ENCODE measurements around the gene SLC9C2.
"Not testable (repeated sequence)": the region's sequence is repeated elsewhere in the genome, so short reads cannot be mapped to it uniquely, and the experiment has no call there.

SLC9C2 gene

DNA sequence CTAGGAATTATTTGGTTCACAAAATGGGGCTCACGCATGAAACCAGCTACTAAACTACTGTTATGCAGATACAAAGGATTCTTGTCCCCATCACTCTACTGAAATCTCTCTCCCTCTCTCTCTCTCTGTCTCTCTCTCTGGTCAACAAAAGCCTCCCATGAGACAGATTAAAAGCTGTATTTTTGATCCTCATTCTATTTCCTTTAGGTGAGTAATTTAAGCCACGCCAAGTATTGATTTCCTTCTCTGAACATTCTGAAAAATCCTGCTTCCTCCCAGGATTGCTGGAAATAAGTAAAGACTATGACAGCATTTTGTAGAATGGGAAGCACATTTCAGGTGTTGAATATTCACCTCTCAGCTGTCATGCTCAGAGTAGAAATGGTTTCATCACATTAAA, 82.1 kb downstream of the SLC9C2 start:
- DNase-seq, result no peak

DNA sequence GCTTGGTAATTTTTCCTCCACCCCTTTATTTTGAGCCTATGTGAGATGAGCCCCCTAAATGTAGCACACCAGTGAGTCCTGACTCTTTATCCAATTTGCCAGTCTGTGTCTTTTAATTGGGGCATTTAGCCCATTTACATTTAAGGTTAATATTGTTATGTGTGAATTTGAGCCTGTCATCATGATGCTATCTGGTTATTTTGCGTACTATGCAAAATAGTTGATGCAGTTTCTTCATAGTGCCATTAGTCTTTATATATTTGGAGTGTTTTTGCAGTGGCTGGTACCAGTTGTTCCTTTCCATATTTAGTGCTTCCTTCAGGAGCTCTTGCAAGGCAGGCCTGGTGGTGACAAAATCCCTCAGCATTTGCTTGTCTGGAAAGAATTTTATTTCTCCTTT, 88.4 kb downstream of the SLC9C2 start:
- not testable (repeated sequence) for DNase-seq

DNA sequence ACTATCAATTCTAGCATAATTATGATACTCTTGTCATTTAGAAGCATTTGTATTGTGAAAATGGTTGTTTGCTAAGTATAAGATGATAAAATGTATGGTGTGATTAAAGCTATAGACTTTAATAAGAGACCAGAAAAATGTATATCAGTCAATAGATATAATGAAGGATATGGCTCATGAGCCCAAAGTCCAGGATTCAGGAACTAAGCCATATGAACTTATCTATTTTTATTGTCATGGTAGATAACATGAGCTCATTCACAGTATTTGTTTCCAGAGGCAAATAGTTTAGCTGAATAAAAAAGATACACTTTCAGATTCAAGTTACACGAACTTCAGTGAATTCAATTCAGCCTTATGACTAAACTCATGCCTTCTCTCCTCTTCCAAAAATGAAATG, 93.1 kb downstream of the SLC9C2 start:
- DNase-seq, result no peak

DNA sequence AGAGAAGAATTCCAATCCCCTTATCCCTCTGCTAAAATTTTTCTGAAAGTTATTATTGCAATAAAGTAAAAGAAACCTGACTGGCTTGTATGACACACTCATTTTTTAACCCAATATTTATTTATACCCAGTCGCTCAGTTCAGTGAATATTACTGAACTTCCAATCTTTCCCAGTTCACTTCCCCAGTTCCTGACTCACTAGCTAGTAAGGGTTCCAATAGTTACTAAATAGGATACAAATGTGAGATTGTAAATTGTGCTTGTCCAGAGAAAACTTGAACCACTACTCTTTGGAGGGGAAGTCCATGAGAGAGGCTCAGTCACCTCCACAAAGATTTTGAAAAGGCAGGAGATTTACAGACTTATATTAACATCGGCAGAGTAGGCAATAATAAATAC, 94.3 kb downstream of the SLC9C2 start:
- DNase-seq, result no peak

DNA sequence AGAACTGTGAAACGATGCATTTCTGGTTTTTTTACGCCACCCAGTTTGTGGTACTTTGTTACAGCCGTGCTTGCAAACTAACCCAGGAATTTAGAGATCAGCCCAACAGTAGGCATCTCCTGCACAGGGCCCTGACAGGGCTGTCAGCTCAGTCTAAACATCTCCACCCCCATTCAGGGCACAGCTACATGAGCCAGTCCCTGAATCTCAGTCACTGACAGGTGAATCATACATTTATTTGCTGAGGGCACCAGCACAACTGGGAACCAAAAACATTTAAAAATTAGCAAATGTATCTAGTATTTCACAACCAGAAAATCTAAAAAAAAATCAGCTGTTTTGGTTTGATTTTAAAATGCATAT, 95.0 kb downstream of the SLC9C2 start:
- DNase-seq, result no peak

DNA sequence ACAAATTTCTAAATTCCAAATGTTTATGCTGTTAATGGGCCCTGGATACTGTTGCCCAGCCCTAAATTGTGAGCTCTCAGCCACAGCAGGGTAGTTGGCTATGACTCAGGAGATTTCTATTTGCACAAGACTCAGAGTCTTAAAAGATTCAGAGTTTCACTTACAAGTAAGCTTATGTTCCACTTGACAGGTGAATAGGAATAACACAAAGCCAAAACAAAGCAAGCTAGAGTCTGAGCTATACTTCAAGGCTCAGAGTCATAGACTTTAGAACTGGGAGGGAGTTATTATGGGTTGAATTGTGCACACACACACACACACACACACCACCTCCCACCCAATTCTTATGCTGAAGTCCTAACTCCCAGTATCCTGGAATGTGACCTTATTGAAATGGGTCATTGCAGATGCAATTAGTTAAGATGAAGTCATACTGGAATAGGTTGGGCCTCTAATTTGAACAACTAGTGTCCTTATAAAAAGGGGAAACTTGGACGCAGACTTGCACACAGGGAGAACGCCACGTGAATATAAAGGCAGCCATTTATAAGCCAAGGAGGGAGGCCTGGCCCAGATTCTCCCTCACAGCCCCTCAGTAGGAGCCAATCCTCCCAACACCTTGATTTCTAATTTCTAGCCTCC, 95.5 kb downstream of the SLC9C2 start:
- no peak for DNase-seq

DNA sequence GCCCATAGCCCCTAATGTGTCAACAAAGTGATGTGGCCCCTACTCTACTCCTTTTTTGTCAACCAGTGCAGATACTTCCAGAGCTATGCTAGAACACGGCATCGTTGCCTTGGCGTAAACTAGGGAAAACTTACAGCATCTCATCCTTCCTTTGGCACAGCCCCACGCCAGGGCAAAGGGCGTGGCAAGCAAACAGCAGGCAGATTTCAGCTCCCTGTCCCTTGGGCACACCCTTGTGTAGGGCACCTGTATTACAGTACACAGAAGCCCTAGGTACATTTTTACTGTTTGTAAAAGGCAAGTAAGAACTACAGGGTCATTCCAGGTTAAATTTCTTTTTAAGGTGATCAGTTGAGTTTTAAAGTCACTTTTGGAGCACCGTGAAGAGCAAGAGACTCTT, 96.4 kb downstream of the SLC9C2 start:
- no peak for DNase-seq

DNA sequence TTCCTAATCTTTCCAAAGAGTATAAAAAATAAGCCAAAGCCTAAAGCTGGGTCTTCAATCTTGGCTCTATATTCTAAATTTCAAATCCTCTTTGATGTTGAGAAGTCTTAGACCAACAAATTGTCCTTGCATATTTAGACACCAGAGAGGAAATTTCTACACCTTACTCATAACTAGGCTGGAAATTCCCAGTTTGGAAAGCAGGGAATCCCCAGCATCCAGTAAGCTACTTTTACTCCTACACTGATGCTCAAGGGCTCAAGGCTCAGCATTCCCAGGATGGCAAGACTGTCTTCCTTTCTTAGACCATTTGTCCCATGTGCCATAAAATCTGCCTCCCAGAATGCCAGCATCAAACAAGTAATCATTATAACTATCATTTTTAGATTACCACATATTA, 97.5 kb downstream of the SLC9C2 start:
- DNase-seq, result no peak

DNA sequence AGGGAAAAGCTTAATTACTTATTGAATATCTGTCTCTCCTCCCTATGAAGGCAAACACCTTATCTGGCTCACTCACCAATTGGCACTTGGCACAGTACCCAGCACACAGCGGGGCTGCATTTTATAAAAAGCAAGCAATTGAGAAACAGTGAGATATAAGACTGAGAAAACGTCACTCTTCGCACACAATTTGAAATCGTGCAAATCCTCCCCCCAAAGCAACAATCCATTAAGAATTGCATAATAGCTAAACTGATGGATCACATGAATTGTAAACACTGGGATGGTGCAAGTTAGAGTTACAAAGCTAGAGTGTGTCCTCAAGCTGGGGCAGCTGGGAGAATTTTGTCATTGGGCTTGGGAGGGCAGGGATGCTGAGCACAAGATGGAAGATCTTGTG, 98.6 kb downstream of the SLC9C2 start:
- DNase-seq, result no peak

DNA sequence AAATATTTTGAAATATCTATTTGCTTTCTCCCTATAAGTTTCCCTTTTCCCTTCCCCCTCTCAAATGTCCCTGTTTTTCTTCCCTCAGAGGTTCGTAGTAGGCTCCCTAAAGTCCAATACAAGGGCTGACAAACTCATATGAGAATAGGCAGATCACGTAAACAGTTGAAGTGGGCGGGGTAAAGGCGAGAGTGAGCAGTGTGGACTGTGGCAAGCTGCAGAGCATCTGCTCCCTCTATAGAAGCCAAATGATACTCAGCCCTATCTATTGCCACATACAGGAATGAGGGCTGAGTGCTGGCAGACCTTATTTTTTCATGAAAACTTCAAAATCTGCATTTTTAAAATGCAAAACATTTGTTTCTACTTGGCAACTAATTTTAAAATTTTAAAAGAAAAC, 99.5 kb downstream of the SLC9C2 start:
- DNase-seq, result no peak

DNA sequence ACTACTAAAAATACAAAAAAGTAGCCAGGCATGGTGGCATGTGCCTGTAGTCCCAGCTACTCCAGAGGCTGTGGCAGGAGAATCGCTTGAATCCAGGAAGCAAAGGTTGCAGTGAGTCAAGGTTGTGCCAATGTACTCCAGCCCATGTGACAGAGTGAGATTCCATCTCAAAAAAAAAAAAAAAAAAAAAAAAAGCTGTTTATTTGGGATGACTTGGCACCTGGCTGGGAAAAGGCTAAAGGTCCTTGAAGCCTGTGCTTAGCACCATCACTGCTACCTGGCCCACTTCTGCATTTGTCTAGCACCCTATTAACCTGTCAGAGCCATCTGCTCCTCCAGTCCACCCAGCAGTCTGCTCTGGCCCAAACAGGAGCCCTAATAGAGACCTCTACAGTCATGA, 100.8 kb downstream of the SLC9C2 start:
- DNase-seq, result no peak

DNA sequence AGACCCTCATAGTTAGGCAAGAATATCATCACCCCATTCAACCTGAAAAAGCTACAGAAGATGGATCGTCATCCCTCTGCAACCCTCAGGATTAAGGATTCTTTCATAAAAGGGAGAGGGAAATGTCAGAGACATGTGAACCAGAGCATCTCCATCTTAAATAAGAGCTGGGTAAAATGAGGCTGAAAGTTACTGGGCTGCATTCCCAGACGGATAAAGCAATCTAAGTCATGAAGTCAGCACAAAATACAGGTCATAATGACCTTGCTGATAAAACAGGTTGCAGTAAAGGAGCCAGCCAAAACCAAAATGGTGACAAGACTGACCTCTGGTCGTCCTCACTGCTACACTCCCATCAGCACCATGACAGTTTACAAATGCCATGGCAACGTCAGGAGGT, 103.1 kb downstream of the SLC9C2 start:
- no peak for DNase-seq

DNA sequence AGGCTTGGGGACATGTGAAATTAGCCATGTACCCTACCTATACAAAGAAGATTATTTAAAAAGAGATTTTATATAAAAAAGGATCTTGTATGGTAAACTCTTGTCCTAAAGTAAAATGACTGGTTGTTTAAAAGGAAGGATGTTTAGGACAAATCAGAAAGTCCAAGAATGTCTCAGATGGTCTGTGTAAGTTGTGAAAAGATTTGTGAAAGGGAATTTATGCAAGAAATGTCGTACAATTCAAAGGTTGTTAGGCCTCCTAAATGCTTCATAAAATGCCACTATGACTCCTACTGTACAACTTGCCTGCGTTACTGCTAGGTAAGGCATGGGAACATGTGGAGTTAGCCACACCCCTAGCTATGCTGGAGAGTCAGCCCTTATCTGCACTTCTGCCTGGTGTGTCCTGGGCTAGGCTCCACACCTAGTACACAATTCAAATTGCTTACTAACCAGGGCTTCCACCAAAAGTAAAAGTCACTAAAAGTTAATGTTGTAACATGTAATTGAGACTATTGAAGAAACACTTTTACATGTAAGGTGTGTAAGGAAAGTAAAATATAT, 106.0 kb downstream of the SLC9C2 start:
- no peak for DNase-seq

DNA sequence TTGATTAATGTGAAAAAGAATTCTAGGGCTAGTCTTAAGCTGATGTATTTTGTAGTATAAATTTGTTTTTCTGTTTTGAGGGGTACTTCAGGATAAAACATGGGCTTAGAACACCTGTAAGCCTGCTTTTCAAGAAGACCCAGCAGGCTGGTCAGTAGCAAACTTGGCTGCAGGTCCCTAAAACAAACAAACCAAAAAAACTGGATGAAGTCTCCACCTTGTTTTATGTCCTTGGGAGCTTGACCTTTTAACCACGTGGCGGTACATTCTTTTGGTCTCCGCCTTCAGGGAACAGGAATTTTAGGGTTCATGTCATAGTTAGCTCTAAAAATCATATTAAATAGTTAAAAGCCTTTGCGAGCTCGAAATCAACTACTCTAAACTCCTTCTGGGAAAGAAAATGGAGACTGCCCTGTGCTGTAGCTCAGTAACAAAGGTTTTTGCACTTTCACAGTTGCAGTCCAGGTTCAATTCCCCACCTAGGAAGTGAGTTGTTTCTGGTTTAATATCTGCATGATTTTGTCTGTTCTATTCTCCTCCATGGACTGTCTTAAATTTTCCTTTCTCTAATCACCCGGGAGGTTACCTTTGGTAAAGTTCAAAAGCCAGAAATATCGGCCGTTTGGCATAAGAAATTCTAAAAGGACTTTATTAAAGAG, 107.1 kb downstream of the SLC9C2 start:
- no peak for DNase-seq

DNA sequence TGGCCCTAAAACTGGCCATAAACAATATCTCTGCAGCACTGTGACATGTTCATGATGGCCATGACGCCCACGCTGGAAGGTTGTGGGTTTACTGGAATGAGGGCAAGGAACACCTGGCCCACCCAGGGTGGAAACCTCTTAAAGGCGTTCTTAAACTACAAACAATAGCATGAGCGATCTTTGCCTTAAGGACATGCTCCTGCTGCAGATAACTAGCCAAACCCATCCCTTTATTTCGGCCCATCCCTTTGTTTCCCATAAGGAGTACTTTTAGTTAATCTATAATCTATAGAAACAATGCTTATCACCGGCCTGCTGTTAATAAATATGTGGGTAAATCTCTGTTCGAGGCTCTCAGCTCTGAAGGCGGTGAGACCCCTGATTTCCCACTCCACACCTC, 109.7 kb downstream of the SLC9C2 start:
- not testable (repeated sequence) for DNase-seq

DNA sequence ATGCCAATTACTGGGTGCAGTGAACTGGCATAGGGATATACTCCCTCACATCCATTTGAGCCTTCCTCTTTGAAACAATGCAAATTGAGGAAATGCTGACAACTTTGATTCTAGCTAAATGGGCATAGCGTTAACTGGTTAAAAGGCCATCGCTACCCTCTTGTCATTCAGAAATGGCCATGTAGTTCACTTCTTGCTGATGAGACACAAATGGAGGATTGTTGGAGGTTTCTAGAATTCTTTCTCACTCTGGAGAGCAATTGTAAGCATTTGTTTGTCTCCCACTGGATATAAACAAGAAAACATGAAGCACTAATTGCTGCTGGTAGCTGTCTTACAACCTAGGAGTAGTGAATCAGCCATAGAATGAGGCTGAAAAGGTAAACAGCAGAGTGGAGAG, 111.4 kb downstream of the SLC9C2 start:
- no peak for DNase-seq

DNA sequence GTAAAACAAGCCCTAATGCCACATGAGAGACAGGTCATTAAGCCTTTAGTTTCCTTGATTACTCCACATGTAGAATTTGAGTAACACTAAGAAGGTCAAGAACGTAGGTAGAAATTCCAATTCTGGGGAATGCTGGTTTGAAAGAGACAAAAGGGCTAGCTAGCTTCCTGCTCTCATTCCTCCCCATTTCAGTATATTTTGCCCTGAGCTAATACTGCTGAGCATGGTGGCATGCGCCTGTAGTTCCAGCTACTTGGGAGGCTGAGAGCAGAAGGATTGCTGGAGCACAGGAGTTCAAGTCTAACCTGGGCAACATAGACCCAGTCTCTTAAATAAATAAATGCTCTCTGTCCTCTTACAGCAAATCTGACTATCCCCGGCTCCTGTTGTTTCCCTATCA, 112.9 kb downstream of the SLC9C2 start:
- DNase-seq, result no peak

DNA sequence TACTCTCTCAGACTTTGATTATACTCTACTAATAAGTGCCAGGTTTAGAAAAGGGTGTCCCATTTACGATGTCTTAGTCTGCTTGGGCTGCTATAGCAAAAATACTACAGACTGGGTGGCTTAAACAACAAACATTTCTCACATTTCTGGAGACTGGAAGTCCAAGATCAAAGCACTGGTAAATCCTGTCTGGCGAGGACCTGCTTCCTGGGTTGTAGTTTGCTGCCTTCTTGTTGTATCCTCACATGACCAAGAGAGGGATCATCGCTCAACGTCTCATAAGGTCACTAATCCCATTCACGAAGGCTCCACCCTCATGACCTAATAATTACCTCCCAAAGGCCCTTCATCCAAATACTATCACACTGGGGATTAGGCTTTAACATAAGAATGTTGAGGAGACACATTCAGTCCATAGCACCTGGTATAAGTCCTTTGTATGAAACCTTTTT, 113.7 kb downstream of the SLC9C2 start:
- DNase-seq, result no peak

DNA sequence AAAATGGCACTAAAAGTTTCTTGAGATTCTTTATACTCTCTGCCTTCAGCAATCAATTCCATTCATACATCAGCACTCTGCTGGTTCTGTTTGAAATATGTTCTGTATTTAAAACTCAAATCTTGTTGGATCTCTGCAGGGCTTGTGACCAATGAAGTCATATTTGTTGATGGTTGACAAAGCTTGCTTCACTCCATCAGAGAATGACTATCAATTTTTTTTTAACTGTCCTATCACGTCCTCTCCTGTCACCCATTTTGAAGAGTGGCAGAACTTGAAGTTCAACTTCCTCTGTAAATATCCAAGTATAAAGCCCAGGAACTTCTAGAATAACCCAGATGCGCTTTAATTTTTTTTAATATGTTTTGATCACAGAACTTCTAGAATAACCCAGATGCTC, 114.9 kb downstream of the SLC9C2 start:
- no peak for DNase-seq

DNA sequence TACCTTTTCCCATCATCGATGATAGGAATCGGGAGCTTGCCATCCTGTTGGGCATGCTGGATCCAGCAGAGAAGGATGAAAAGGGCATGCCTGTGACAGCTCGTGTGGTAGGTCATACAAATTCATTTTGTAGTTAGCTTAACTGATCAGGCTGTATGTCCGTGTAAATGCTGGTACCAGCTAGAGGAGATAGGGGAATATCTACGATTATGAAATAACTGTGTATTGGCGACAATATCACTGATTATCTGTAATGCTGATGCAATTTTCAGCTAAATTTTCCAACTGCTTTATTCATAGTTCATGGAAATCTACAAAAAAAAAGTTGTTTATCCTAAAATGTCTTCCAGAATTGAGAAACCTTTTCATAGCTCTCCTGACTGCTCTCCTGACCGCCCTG, 117.5 kb downstream of the SLC9C2 start:
- DNase-seq, result no peak

DNA sequence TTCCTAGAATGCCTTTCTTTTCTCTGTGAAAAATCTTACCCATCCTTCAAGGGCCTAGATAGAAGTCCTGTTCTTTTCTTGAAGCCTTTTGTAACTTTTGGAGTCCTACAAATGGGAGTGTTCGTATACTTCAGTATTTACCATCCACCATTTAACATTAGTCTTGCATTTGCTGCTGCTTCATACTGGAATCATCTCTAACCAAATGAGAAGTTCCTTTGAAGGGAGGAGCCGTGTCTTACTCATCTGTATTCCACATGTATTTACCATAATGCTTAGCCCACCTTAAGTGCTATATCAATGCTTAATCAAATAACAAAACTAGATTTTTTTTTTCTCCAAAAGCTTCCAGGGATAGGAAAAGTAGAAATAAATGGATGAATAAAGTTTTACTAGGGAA, 118.6 kb downstream of the SLC9C2 start:
- DNase-seq, result no peak

DNA sequence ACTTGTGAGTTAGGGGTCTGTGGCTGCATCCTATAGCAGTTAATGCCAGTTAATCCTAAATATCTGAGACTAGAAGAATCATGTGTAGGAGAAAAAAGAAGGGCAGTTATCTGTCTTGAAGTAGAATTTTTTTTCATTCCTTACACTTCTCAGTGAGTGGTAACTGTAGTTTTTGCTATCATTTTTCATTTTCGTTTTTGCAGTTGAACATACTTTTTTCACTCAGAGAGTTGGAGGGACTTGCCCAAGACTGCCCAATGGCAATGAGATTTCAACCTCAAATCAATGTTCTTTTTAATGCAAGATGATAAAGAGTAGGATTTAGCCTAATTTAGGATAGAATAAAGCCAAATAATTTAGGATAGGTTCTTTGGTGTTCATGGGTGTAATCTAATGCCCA, 120.2 kb downstream of the SLC9C2 start:
- no peak for DNase-seq

DNA sequence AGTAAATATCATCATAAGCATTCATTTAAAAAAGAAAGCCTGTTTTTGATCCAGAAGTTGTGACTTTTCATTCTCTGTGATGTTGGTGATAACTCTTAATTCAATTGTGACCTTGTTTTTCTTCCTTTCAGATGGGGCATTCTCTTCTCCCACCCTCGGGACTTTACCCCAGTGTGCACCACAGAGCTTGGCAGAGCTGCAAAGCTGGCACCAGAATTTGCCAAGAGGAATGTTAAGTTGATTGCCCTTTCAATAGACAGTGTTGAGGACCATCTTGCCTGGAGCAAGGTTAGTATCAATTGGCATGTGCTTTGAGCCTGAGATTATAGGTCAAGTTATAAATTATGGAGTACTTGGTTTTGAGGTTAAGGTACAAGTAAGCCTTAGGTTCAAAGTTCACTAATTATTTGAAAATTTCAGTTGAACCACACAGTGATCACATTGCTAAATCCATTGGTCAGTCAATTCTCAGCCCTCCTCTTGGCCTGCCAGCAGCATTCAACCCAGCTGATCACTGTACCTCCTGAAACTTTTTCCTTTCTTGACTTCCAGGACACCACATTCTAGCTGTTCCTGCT, 121.6 kb downstream of the SLC9C2 start:
- DNase-seq, result no peak

DNA sequence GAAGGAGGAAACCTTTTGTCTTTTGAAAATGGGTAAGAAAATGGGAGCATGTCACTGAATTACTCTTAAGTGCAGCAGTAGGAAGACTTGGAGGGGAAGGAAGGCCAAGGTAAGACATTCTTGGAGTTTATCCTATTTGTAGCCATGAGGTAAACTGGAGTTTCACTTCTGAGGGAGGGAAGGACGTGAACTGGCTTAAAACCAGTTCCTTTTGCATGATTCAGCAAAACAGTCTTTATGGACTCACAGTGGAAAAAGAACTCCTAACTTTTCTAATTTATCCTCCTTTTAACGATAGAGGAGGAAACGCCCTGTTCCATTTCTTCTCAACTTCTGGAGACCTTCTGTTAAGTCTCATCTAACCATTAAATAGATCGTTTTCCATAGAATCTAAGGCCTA, 123.2 kb downstream of the SLC9C2 start:
- no peak for DNase-seq
